SH-SY5Y (cell line): ENCODE results near the gene DUOX1.

Experiments
- GATA2 ChIP-seq: IDR thresholded peaks from 2 replicates; pipeline ENCODE4 v1.6.1; 2011; ENCODE audit warnings: mild to moderate bottlenecking, low read depth, low read length
- GATA3 ChIP-seq: IDR thresholded peaks from 2 replicates; pipeline ENCODE4 v1.6.1; 2011; ENCODE audit warnings: low read depth, mild to moderate bottlenecking, low read length, moderate library complexity

DNA sequence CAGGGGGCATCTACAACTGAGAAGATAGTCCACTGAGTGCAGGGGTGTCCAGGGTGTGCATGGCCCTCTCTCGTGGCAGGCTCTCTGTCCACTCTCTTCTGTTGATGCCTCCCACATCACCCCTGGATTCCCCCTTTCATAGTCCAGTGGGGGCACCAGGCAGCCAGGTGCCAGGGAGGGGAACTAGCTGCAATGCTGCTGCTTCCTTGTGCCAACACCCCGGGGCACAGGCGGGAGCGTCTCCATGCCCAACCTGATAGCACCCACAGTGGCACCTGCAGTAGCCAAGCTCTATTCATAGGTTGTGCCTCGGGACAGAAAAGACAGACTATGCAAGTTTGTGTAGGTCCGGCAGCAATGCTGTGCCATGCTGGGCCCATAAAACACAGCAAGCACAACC is 27.6 kb upstream of the DUOX1 start:
- no peak for TF ChIP-seq GATA3
- TF ChIP-seq GATA2, result no peak
